ENCODE data around the gene DENND2C.

DNA sequence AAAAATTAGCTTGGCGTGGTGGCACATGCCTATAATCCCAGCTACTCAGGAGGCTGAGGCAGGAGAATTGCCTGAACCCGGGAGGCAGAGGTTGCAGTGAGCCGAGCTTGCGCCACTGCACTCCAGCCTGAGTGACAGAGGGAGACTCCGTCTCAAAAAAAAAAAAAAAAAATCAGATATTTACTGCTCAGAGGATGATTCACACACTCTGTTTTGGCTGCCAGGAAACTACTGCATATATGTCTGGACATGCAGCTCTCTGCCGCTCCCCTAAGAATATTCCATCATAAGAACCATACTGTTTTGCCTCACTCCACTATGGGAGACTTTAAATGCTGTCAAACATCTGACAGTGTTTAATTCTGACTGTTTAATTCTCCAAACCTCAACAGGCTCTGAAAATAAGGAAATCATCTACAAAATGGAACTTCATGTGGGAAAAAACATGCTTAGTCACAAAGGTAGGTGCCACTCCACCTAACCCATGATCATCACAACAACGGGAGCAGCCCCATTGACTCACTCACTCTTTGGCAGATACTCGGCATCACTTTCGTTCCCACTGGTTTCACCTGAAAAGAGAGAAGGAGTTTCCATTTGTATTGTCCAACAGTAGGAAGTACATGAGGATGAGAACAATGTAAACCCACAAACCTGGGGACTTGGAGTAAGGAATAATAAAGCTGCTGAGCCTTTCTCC is 59.2 kb downstream of the DENND2C start:
- TF ChIP-seq, protein P1, sequence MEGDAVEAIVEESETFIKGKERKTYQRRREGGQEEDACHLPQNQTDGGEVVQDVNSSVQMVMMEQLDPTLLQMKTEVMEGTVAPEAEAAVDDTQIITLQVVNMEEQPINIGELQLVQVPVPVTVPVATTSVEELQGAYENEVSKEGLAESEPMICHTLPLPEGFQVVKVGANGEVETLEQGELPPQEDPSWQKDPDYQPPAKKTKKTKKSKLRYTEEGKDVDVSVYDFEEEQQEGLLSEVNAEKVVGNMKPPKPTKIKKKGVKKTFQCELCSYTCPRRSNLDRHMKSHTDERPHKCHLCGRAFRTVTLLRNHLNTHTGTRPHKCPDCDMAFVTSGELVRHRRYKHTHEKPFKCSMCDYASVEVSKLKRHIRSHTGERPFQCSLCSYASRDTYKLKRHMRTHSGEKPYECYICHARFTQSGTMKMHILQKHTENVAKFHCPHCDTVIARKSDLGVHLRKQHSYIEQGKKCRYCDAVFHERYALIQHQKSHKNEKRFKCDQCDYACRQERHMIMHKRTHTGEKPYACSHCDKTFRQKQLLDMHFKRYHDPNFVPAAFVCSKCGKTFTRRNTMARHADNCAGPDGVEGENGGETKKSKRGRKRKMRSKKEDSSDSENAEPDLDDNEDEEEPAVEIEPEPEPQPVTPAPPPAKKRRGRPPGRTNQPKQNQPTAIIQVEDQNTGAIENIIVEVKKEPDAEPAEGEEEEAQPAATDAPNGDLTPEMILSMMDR (conservative IDR thresholded peaks at IDR 0.05 in 1 of 2, IDR thresholded peaks at IDR 0.05 in 1 of 2; ENCODE audit: extremely low read depth in 1 of 2, insufficient read depth in 1 of 2, low read depth in 1 of 2, low read length in 2 of 2) = no peak
- TF ChIP-seq EZH2 (IDR thresholded peaks at IDR 0.05; ENCODE audit: borderline replicate concordance, low read length) = no peak
